Neural cell (in vitro differentiated cells): Measurements from ENCODE around the gene NIPSNAP2. TPM values are rescaled to one million over a fixed set of nuclear protein-coding genes. Genes with fewer than 3 reads are reported as not detected.

ENCODE experiments used
- H2AFZ ChIP-seq: fragments of 200-600, 300-800 bp; sonication (generic), shearing (Covaris generic); 2 replicates; pipeline ENCODE4 v1.6.0; 2014; ENCODE audit warnings: low read depth, mild to moderate bottlenecking, antibody characterized with exemption, low read length, moderate library complexity
- H3F3A ChIP-seq: fragments of 200-600 bp; shearing (Covaris generic); 2 replicates; pipeline ENCODE4 v1.6.1; 2016; ENCODE audit warnings: mild to moderate bottlenecking, moderate library complexity, mixed read lengths, antibody characterized with exemption, low read length; ENCODE audit not compliant: insufficient read depth, poor library complexity, severe bottlenecking
- H3K27ac ChIP-seq: fragments of 200-600, 300-800 bp; sonication (generic), shearing (Covaris generic); 2 replicates; pipeline ENCODE4 v1.5.1; 2014; ENCODE audit warnings: mild to moderate bottlenecking, low read length, moderate library complexity
- H3K27me3 ChIP-seq: fragments of 300-800, 200-600 bp; sonication (generic), shearing (Covaris generic); 2 replicates; pipeline ENCODE4 v1.6.0; 2014; ENCODE audit warnings: mild to moderate bottlenecking, low read depth, low read length, moderate library complexity; ENCODE audit not compliant: insufficient read depth
- H3K36me3 ChIP-seq: fragments of 300-800, 200-600 bp; sonication (generic), shearing (Covaris generic); 2 replicates; pipeline ENCODE4 v1.5.1; 2014; ENCODE audit warnings: mild to moderate bottlenecking, antibody characterized with exemption, low read length, moderate library complexity; ENCODE audit not compliant: insufficient read depth
- H3K4me2 ChIP-seq: fragments of 300-800, 200-600 bp; sonication (generic), shearing (Covaris generic); 2 replicates; pipeline ENCODE4 v1.6.0; 2014; ENCODE audit warnings: mild to moderate bottlenecking, low read length
- H3K4me3 ChIP-seq: fragments of 300-800, 200-600 bp; sonication (generic), shearing (Covaris generic); 2 replicates; pipeline ENCODE4 v1.5.1; 2014; ENCODE audit warnings: mild to moderate bottlenecking, low read length, moderate library complexity
- H3K79me2 ChIP-seq: fragments of 200-600 bp; shearing (Covaris generic); replicated peaks from 2 replicates; pipeline ENCODE4 v1.6.0; 2014; ENCODE audit warnings: mild to moderate bottlenecking, low read length, moderate library complexity; ENCODE audit not compliant: insufficient read depth
- H3K9ac ChIP-seq: fragments of 300-800, 200-600 bp; sonication (generic), shearing (Covaris generic); 2 replicates; pipeline ENCODE4 v1.6.1; 2016; ENCODE audit warnings: mild to moderate bottlenecking, low read length, mixed read lengths
- H3K9me2 ChIP-seq: fragments of 200-600 bp; shearing (Covaris generic); 2 replicates; pipeline ENCODE4 v1.6.1; 2016; ENCODE audit warnings: mild to moderate bottlenecking, low read length, mixed read lengths; ENCODE audit not compliant: insufficient read depth
- H3K9me3 ChIP-seq: fragments of 200-600, 300-800 bp; sonication (generic), shearing (Covaris generic); 2 replicates; pipeline ENCODE4 v1.6.1; 2016; ENCODE audit warnings: mild to moderate bottlenecking, mixed run types, low read length, moderate library complexity, mixed read lengths
- H4K20me1 ChIP-seq: fragments of 200-600 bp; shearing (Covaris generic); 2 replicates; pipeline ENCODE4 v1.6.1; 2016; ENCODE audit warnings: mild to moderate bottlenecking, mixed run types; ENCODE audit not compliant: insufficient read depth
- EP300 ChIP-seq: fragments of 450-650 bp; conservative IDR thresholded peaks from 2 replicates; pipeline ENCODE4 v1.6.1; 2014; ENCODE audit warnings: antibody characterized with exemption, mild to moderate bottlenecking, moderate library complexity; ENCODE audit not compliant: poor library complexity, severe bottlenecking
- EZH2 ChIP-seq: fragments of 200-600, 300-800 bp; shearing (Covaris generic), sonication (generic); IDR thresholded peaks from 2 replicates; pipeline ENCODE4 v1.6.1; 2014; ENCODE audit warnings: antibody characterized with exemption, low read length, borderline replicate concordance, mild to moderate bottlenecking; ENCODE audit not compliant: insufficient read depth, poor library complexity, severe bottlenecking
- MXI1 ChIP-seq: fragments of 450-650 bp; conservative IDR thresholded peaks from 2 replicates; pipeline ENCODE4 v1.6.1; 2014; ENCODE audit warnings: antibody characterized with exemption, mild to moderate bottlenecking; ENCODE audit not compliant: poor library complexity, severe bottlenecking
- POLR2AphosphoS5 ChIP-seq: IDR thresholded peaks from 2 replicates; pipeline ENCODE4 v1.6.1; 2012
- RAD21 ChIP-seq: fragments of 450-650 bp; conservative IDR thresholded peaks from 2 replicates; pipeline ENCODE4 v1.6.1; 2014; ENCODE audit warnings: antibody characterized with exemption, mild to moderate bottlenecking, moderate library complexity
- SMC3 ChIP-seq: fragments of 450-650 bp; conservative IDR thresholded peaks from 2 replicates; pipeline ENCODE4 v1.6.1; 2014; ENCODE audit warnings: antibody characterized with exemption, mild to moderate bottlenecking, moderate library complexity; ENCODE audit not compliant: poor library complexity
- TAF1 ChIP-seq: IDR thresholded peaks from 2 replicates; pipeline ENCODE4 v1.6.1; 2012; ENCODE audit warnings: low read depth
- polyA plus RNA-seq: library from polyadenylated mRNA; depleted of rRNA; stranded (reverse); fragments of >200 nt; gene quantifications from 2 replicates; pipeline ENCODE4 v1.2.3, GENCODE V29; 2014
- TF ChIP-seq, protein P1 (sequence below): IDR thresholded peaks from 2 replicates; pipeline ENCODE4 v1.6.1; 2012; ENCODE audit warnings: borderline replicate concordance
- TF ChIP-seq, protein P2 (sequence below): fragments of 450-650 bp; IDR thresholded peaks from 2 replicates; pipeline ENCODE4 v1.5.1; 2014; ENCODE audit warnings: antibody characterized with exemption, mild to moderate bottlenecking, moderate library complexity; ENCODE audit not compliant: poor library complexity, severe bottlenecking

The NIPSNAP2 gene
- polyA plus RNA-seq, 1 donor from 2014 or later, result 87.0 TPM

DNA sequence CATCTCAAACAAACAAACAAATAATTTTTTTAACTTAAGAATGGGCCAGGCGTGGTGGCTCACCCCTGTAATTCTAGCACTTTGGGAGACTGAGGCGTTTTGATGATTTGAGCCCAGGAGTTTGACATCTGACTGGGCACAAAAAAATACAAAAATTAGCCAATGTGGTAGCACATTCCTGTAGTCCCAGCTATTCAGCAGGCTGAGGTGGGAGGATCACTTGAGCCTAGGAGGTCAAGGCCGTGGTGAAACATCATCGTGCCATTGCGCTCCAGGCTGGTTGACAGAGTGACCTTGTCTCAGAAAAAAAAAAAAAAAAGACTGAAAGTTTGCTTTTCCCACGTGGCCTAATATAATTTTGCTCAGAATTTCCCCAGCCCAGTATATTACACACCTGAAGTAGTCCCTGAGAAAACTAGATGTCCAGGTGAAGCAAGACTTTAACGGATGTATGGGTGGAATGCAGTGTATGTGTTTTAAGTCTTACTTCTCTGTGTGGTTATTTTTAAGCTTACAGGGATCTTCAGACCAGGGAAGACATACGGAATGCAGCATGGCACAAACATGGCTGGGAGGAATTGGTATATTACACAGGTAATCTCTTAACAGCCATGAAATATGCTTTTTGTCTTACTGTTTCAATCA lies 32.6 kb downstream of the NIPSNAP2 start:
- Histone ChIP-seq H3K9me2 (no peaks in the 10 kb centered on the region), H3K9me3 (no peaks in the 10 kb centered on the region), H3K27me3 (no peaks in the 10 kb centered on the region), H3K9ac (no peak overlapping the region), H2AFZ (no peak overlapping the region), H3K36me3 (no peaks in the 10 kb centered on the region), H3K4me2 (no peak overlapping the region), H3K79me2 (no peaks in the 10 kb centered on the region), H3K4me3 (no peak overlapping the region), H3K27ac (no peak overlapping the region), H4K20me1 (no peaks in the 10 kb centered on the region), H3F3A (no peaks in the 10 kb centered on the region)
- TF ChIP-seq TAF1 (no peak), POLR2AphosphoS5 (no peak), EP300 (no peak), EZH2 (no peak), RAD21 (no peak), MXI1 (no peak), SMC3 (no peak)
- TF ChIP-seq, protein P1, sequence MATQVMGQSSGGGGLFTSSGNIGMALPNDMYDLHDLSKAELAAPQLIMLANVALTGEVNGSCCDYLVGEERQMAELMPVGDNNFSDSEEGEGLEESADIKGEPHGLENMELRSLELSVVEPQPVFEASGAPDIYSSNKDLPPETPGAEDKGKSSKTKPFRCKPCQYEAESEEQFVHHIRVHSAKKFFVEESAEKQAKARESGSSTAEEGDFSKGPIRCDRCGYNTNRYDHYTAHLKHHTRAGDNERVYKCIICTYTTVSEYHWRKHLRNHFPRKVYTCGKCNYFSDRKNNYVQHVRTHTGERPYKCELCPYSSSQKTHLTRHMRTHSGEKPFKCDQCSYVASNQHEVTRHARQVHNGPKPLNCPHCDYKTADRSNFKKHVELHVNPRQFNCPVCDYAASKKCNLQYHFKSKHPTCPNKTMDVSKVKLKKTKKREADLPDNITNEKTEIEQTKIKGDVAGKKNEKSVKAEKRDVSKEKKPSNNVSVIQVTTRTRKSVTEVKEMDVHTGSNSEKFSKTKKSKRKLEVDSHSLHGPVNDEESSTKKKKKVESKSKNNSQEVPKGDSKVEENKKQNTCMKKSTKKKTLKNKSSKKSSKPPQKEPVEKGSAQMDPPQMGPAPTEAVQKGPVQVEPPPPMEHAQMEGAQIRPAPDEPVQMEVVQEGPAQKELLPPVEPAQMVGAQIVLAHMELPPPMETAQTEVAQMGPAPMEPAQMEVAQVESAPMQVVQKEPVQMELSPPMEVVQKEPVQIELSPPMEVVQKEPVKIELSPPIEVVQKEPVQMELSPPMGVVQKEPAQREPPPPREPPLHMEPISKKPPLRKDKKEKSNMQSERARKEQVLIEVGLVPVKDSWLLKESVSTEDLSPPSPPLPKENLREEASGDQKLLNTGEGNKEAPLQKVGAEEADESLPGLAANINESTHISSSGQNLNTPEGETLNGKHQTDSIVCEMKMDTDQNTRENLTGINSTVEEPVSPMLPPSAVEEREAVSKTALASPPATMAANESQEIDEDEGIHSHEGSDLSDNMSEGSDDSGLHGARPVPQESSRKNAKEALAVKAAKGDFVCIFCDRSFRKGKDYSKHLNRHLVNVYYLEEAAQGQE, result no peak
- TF ChIP-seq, protein P2, sequence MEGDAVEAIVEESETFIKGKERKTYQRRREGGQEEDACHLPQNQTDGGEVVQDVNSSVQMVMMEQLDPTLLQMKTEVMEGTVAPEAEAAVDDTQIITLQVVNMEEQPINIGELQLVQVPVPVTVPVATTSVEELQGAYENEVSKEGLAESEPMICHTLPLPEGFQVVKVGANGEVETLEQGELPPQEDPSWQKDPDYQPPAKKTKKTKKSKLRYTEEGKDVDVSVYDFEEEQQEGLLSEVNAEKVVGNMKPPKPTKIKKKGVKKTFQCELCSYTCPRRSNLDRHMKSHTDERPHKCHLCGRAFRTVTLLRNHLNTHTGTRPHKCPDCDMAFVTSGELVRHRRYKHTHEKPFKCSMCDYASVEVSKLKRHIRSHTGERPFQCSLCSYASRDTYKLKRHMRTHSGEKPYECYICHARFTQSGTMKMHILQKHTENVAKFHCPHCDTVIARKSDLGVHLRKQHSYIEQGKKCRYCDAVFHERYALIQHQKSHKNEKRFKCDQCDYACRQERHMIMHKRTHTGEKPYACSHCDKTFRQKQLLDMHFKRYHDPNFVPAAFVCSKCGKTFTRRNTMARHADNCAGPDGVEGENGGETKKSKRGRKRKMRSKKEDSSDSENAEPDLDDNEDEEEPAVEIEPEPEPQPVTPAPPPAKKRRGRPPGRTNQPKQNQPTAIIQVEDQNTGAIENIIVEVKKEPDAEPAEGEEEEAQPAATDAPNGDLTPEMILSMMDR, result no peak

DNA sequence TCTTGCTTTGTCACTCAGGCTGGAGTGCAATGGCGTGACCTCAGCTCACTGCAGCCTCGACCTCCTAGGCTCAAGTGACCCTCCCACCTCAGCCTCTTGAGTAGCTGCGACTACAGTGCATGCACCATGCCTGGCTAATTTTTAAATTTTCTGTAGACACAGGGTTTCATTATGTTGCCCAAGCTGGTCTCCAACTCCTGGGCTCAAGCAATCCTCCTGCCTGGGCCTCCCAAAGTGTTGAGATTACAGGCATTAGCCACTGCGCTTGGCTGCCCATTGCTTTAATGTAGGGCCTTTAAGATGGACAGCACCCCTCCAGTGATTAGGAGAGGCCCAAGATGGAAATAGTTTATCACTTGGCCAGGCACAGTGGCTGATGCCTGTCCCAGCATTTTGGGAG lies 39.4 kb downstream of the NIPSNAP2 start:
- Histone ChIP-seq H3K9me2 (no peaks in the 10 kb centered on the region), H3K27ac (no peak overlapping the region), H3K4me2 (no peak overlapping the region), H3F3A (no peaks in the 10 kb centered on the region), H2AFZ (no peak overlapping the region), H3K79me2 (no peaks in the 10 kb centered on the region), H3K36me3 (no peaks in the 10 kb centered on the region), H3K9me3 (no peaks in the 10 kb centered on the region), H3K9ac (no peak overlapping the region), H3K4me3 (no peak overlapping the region), H4K20me1 (no peaks in the 10 kb centered on the region), H3K27me3 (no peaks in the 10 kb centered on the region)
- TF ChIP-seq RAD21, result no peak
- no peak for TF ChIP-seq TAF1
- TF ChIP-seq, protein P2, result no peak
- no peak for TF ChIP-seq SMC3
- no peak for TF ChIP-seq EP300
- no peak for TF ChIP-seq EZH2
- TF ChIP-seq, protein P1, result no peak
- TF ChIP-seq MXI1, result no peak
- no peak for TF ChIP-seq POLR2AphosphoS5
